Skeletal muscle tissue (tissue), 4 donors: ENCODE results near the gene IL17RD. TPM values are rescaled to one million over a fixed set of nuclear protein-coding genes. Genes with fewer than 3 reads are reported as not detected.
A peak's percentile ranks its signal among the peaks of the same experiment; 100 is the strongest.

ENCODE experiments used
- H3K27ac ChIP-seq: one replicate; pipeline ENCODE4 v1.7.0; 2013; ENCODE audit warnings: mild to moderate bottlenecking, low read depth, low read length, inconsistent platforms
- H3K27me3 ChIP-seq, 3 donors: one replicate each; pipeline ENCODE4 v1.7.0; 2013; ENCODE audit warnings: low read length in 3 of 3; ENCODE audit not compliant: control insufficient read depth in 3 of 3, insufficient read depth in 3 of 3
- H3K36me3 ChIP-seq, 3 donors: one replicate each; pipeline ENCODE4 v1.7.0; 2013; ENCODE audit warnings: low read length in 3 of 3; ENCODE audit not compliant: control insufficient read depth in 3 of 3, insufficient read depth in 3 of 3
- H3K4me1 ChIP-seq, 3 donors: one replicate each; pipeline ENCODE4 v1.7.0; 2013; ENCODE audit warnings: low read length in 3 of 3, mild to moderate bottlenecking in 3 of 3; ENCODE audit not compliant: control insufficient read depth in 3 of 3, insufficient read depth in 3 of 3
- H3K4me3 ChIP-seq, 3 donors: one replicate each; pipeline ENCODE4 v1.7.0; 2013; ENCODE audit warnings: low read length in 3 of 3
- H3K9ac ChIP-seq, 3 donors: one replicate each; pipeline ENCODE4 v1.7.0; 2013; ENCODE audit warnings: low read length in 3 of 3, mild to moderate bottlenecking in 3 of 3, moderate library complexity in 2 of 3, low read depth in 1 of 3
- H3K9me3 ChIP-seq, 3 donors: one replicate each; pipeline ENCODE4 v1.7.0; 2013; ENCODE audit warnings: low read length in 3 of 3; ENCODE audit not compliant: control insufficient read depth in 3 of 3
- total RNA-seq: library from RNA; depleted of rRNA; stranded (reverse); fragments of >200 nt; gene quantifications from one replicate; pipeline ENCODE4 v1.2.3, GENCODE V29; 2014
- donor health status: Osteomylitis.

Gene IL17RD
- total RNA-seq, result 18.8 TPM

GRCh38 chr3:57164657-57165573 lies at the start of gene IL17RD:
IL17RD (minus strand) TSS chr3:57165353; CDS start chr3:57165286, 67 bp downstream.
- Histone ChIP-seq H3K27me3 (peaks cover 4 to 34% (median 24%) of the 10 kb centered on the region in 3 donors), H3K27ac (no peak within 1 kb of the TSS), H3K4me1 (peaks cover 17 to 20% (median 18%) of the 10 kb centered on the region in 3 donors), H3K4me3 (peak within 1 kb of the TSS; percentile 60 to 79 (median 76)), H3K36me3 (no peaks in the 10 kb centered on the region), H3K9me3 (no peaks in the 10 kb centered on the region), H3K9ac (peak within 1 kb of the TSS; percentile 67 to 71 (median 70))

- Histone ChIP-seq H3K27ac (no peak overlapping the region), H3K9me3 (no peaks in the 10 kb centered on the region), H3K36me3 (no peaks in the 10 kb centered on the region), H3K9ac (no peak overlapping the region), H3K27me3 (no peaks in the 10 kb centered on the region), H3K4me3 (no peak overlapping the region), H3K4me1 (no peaks in the 10 kb centered on the region)
These were observed 41.3 kb upstream of the IL17RD start for GRCh38 chr3:57206423-57206822.

GRCh38 chr3:57199895-57200297 lies 34.7 kb upstream of the IL17RD start, which contains the start of gene HESX1:
HESX1 (minus strand) TSS chr3:57199978; CDS start chr3:57199918, 60 bp downstream.
- H3K4me1 ChIP-seq, result no peaks in the 10 kb centered on the region
- H3K27me3 ChIP-seq, result no peaks in the 10 kb centered on the region
- H3K4me3 ChIP-seq, result no peak within 1 kb of the TSS
- H3K36me3 ChIP-seq, result no peaks in the 10 kb centered on the region
- no peak within 1 kb of the TSS for H3K9ac ChIP-seq
- H3K9me3 ChIP-seq, result no peaks in the 10 kb centered on the region
- H3K27ac ChIP-seq, result no peak within 1 kb of the TSS

- Histone ChIP-seq H3K36me3 (no peaks in the 10 kb centered on the region), H3K4me1 (no peaks in the 10 kb centered on the region), H3K4me3 (no peak overlapping the region), H3K9ac (no peak overlapping the region), H3K27me3 (no peaks in the 10 kb centered on the region), H3K27ac (no peak overlapping the region), H3K9me3 (no peaks in the 10 kb centered on the region)
These were observed 29.5 kb upstream of the IL17RD start for GRCh38 chr3:57194641-57195040.

- Histone ChIP-seq H3K9ac (no peak overlapping the region), H3K36me3 (no peaks in the 10 kb centered on the region), H3K27me3 (no peaks in the 10 kb centered on the region), H3K4me1 (no peaks in the 10 kb centered on the region), H3K4me3 (no peak overlapping the region), H3K9me3 (no peaks in the 10 kb centered on the region), H3K27ac (no peak overlapping the region)
These were observed 26.9 kb upstream of the IL17RD start for GRCh38 chr3:57192028-57192427.

GRCh38 chr3:57184526-57184925 lies 19.4 kb upstream of the IL17RD start:
- no peaks in the 10 kb centered on the region for H3K27me3 ChIP-seq
- peaks cover 0 to 3% (median 0%) of the 10 kb centered on the region in 3 donors for H3K4me1 ChIP-seq
- no peak overlapping the region for H3K9ac ChIP-seq
- no peak overlapping the region for H3K27ac ChIP-seq
- H3K9me3 ChIP-seq, result no peaks in the 10 kb centered on the region
- no peak overlapping the region for H3K4me3 ChIP-seq
- H3K36me3 ChIP-seq, result no peaks in the 10 kb centered on the region

- Histone ChIP-seq H3K4me1 (peaks cover 0 to 3% (median 0%) of the 10 kb centered on the region in 3 donors), H3K27me3 (no peaks in the 10 kb centered on the region), H3K9me3 (no peaks in the 10 kb centered on the region), H3K36me3 (no peaks in the 10 kb centered on the region), H3K9ac (no peak overlapping the region), H3K4me3 (no peak overlapping the region), H3K27ac (no peak overlapping the region)
These were observed 14.6 kb upstream of the IL17RD start for GRCh38 chr3:57179580-57180410.

GRCh38 chr3:57176045-57176444 lies 10.9 kb upstream of the IL17RD start:
- Histone ChIP-seq H3K36me3 (no peaks in the 10 kb centered on the region), H3K4me3 (no peak overlapping the region), H3K9me3 (no peaks in the 10 kb centered on the region), H3K27me3 (no peaks in the 10 kb centered on the region), H3K27ac (no peak overlapping the region), H3K9ac (no peak overlapping the region), H3K4me1 (peaks cover 0 to 3% (median 0%) of the 10 kb centered on the region in 3 donors)

GRCh38 chr3:57173687-57174086 lies 8.5 kb upstream of the IL17RD start:
- H3K4me1 ChIP-seq, result peaks cover 0 to 8% (median 4%) of the 10 kb centered on the region in 3 donors
- H3K9ac ChIP-seq, result no peak overlapping the region
- no peak overlapping the region for H3K4me3 ChIP-seq
- H3K27ac ChIP-seq, result no peak overlapping the region
- no peaks in the 10 kb centered on the region for H3K36me3 ChIP-seq
- no peaks in the 10 kb centered on the region for H3K27me3 ChIP-seq
- no peaks in the 10 kb centered on the region for H3K9me3 ChIP-seq
